GM21529 (cell line): ENCODE data around the gene MYL12A.

ENCODE experiments used
- ATAC-seq: cut with Tn5 transposase; IDR thresholded peaks from one replicate; pipeline ENCODE4 v1.9.1; 2021; ENCODE audit not compliant: unreplicated experiment

MYL12A gene

DNA sequence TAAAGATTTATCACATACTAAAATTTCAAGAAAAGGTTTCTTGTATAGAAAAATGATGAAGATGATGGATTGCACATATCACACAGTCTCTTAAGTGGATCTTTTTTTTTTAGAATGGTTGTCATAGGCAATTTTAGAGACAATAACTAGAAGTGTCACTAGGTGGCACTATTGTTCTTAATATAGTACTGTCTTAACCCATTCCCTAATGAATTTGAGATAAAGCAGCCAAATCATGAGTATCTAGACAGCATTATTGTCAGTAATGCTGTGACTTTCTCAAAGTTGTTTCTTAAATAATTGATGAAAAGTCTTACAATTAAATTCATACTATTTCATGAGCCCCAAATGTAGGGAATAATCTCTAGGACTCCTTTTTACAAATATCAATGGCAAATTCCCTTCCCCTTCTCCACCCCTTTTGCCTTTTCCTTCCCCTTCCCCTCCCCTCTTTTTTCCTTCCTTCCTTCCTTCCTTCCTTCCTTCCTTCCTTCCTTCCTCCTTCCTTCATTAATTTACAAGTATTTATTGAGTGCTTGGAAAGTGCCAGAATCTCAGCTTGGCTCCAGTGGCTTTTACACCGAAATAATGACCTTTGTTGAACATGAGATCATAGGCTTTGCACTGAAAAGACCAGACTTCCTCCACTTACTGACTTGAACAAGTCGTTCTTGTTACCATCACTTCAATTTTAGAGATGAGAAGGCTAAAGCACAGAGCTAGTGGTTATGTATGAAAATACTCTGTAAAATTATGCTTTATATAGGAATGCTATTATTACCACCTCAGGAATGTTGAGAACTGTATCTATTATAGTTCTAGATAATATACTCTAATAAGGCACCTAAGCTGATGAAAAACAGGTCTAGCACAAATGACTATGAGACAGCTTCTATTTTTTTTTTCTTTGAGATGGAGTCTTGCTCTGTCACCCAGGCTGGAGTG, 34.1 kb downstream of the MYL12A start:
- peak; percentile 47 for ATAC-seq

DNA sequence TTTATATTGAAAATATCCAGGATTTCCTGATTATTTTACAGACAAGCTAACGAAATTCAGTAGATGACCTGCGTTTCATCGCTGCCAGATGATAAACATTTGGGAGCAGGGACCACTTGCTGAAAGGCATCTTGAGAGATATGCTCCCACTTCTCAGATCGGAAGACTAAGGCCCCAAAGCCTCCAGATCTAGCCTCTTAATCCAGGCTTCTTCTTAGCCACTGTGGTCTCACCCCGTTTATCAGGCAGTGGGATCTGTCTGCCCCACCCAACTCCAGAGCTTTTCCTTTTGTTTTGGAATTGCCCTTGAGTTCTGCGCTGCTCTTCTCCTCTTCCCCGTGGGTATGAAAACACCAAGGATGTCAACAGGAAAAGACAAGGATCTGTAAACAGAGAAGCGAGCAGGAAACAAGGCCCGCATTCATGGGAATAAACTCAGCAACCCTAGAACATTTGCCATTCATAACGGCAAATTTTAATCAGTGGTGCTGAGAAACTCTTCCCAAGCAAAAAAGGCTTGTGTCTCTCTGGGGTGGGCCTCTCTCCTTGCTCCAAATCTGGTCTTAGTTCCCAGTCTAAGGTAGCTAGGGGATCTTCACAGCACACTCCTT, 35.8 kb downstream of the MYL12A start:
- no peak for ATAC-seq

DNA sequence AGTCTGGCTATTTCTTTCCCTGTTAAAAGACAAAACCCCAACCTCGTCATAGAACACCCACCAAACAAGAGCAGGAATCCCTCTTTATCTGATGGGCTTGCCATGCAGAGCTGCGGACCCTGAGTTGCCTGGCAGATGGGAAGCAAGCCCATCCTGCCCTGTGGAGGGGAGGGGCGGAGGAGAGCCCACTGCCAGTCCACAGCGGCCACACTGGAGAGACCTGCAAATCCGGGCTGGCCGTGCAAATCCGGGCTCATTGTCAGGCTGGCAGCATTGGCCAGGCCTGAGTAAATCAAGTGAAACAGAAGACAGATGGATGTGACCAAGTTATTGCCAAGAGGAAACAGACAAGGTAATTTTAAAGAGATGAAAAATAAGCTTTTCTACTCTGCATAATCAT, 36.3 kb downstream of the MYL12A start:
- no peak for ATAC-seq

DNA sequence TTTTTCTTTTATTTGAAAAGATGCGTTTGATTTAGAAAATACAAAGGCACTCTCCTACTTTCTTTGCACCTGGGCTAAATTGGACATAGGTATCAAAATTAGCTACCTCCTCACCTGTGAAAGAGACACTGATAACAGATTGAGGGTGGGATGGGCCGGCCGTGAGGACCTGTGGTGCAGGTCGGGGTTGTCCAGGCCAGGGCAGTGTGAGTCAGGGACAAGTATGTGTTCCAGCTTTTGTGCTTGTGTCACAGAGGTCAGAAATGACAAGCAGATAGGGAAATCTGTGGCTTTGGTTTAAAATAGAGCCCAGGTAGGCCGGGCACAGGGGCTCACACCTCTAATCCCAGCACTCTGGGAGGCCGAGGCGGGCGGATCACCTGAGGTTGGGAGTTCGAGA, 36.9 kb downstream of the MYL12A start:
- ATAC-seq = no peak

DNA sequence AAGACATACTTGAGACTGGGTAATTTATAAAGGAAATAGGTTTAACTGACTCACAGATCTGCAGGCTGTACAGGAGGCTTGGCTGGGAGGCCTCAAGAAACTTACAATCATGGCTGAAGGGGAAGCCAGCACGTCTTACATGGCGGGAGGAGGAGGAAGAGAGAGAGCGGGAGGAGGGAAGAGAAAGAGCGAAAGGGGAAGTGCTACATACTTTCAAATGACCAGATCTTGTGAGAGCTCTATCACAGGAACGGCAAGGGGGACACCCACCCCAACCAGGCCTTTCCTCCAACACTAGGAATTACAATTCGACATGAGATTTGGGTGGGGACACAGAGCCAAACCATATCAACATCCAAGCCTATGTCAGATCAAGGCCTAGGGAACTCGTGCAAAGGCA, 38.6 kb downstream of the MYL12A start:
- no peak for ATAC-seq

DNA sequence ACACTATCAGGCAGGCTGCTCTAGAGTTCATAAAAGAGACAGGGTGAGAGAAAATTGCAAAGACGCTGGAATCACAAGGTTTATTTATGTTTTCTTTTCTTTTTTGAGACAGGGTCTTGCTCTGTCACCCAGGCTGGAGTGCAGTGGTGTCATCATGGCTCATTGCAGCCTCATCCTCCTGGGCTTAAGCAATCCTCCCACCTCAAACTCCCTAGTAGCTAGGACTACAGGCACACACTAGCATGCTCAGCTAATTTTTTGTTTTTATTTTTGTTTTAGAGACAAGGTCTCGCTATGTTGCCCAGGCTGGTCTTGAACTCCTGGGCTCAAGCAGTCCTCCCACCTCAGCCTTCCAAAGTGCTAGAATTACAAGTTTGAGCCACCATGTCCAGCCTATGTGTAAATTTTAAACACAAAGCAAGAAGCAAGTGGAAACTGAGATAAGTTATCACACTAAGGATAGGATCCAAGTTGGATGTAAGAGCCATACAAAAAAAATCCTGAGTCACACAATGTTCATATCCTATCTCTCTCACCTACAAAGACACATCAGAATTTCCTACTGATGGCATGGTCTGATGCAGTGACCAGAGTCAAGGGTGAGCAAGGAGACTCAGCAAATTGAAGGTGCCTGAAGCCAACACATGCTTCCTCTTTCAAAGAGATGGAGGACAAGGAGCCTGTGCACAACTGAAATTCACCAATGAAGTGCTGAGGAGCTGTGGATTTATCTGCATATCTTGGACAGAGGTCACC, 45.8 kb downstream of the MYL12A start:
- ATAC-seq = no peak

DNA sequence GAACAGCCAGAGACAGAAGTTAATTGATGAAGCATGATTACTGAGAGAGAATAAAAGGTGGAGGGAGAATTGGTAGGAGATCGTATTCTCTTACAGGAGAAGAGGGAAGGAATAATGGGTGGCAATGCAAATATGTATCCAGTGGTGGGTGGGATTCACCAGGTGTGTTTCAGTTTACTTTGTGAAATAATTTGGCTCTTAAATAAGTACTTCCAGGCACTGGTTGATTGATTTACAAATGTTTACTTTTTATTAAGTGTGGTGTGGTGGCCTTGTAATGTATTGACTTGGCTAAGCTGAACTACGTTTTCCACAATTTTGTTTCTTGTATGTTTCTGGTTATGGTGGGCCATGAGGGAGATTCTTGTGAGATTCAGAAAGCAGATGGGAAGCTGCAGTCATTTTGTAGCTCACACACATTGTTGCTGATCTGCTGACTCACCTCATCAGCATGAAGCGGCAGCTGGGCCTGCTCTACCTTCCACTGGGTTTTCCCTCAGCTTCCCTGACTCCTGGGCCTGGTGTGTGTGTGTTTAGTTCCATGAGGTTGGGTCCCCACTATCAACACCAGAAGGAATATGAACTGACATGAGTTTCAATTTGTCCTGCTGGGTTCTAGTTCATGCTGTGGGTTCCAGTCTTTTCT, 47.0 kb downstream of the MYL12A start:
- ATAC-seq = no peak

DNA sequence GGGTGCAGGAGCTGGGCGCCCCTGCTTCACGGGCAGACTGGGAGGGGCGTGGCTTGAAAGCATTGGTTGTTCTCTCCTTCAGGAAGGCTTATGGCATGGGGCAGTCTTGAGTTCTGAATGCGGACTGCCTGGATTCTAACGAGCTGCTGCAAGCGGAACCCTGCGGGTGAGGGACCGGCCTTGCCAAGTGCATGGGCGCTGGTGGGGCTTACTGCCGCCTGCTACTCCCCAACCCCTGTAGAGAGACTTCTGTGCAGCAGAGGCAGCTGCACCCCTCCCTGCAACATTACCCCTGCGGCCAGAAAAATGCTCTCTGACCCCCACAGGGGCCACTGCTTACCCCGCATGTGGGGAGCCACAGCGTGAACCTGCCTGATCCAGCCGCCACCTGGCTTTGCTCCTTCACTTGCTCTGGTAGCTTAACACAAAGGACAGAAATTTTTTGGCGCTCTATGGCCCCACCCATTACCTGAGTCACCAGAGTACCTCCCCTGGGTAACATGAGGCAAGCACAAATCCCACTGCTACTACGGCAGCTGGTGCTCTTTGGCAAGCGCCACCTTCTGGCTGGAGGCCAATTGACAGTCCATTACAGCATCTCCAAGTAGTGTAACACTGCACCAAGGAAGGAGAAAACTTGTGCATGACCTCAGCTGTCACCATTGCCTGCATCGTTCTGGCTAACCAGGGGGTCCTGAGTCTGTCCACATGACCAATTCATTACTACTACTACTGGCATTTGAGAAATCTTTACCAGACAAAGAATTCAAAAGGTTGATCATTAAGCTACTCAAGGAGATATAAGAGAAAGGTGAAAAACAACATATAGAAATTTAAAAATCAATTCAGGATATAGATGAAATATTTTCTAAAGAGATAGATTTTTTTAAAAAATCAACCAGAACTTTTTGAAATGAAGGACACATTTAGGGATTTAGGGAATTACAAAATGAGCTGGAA, 49.7 kb downstream of the MYL12A start:
- peak; percentile 99 for ATAC-seq

DNA sequence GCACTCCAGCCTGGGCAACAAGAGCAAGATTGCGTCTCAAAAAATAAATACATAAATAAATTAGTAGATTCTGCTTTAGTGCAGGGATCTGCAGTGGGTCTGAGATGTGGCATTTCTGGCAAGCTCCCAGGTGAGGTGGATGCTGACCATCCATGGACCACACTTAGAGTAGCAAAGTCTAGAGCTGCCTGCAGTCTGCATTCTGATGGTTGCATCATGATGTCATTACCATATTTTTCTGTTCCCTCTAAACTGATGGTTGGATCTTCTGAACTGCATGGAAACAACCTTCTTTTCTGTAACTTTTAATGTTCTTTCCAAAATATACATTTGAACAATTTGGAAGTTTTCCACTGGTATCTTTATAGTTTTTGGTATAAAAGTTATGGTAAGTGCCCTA, 57.2 kb downstream of the MYL12A start:
- ATAC-seq = no peak

DNA sequence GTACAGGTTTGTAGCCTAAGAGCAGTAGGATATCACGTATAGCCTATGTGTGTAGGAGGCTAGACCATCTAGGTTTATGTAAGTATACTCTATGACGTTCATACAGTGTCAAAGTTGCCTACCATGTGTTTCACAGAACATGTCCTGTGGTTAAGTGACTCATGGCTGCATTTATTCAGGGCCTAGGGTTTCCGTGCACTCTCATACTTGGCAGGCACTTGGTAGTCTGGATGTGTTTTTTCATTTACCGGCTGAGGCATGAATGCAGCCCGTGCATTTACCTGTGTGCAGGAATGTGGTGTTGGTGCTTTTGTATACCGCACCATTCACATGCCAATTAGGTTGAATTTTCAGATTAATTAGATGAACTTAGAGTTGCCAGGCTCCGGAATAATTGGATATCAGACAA, 57.8 kb downstream of the MYL12A start:
- peak; percentile 63 for ATAC-seq
